IMR-90 (cell line): Measurements from ENCODE around the gene CALCOCO1. TPM values are rescaled to one million over a fixed set of nuclear protein-coding genes. Genes with fewer than 3 reads are reported as not detected.

Experiments used
- ATAC-seq: fragments of 200-7000 bp; cut with Tn5 transposase; 2 replicates; pipeline ENCODE4 v1.9.1; 2020; ENCODE audit warnings: low read depth, mild to moderate bottlenecking, moderate library complexity
- BruUV-seq: library from RNA; stranded (reverse); fragments of 400-500 nt; replicated peaks from 2 replicates; lab custom pipeline; 2021; lab: Mats Ljungman, UMichigan
- CTCF ChIA-PET: fragments of 300-600 bp; formaldehyde crosslinking; extraction: SDS; loops from one replicate; lab custom pipeline; 2021; ENCODE audit warnings: antibody characterized with exemption; lab: Yijun Ruan, JAX
- POLR2A ChIA-PET: fragments of 300-600 bp; sonication (Branson Sonifier 250); formaldehyde crosslinking; loops from one replicate; lab custom pipeline; 2022; ENCODE audit warnings: antibody characterized with exemption; ENCODE audit not compliant: unreplicated experiment; lab: Charles Lee
- DNase-seq: peaks from one replicate; pipeline ENCODE4 v3.0.0; 2013
- H2AFZ ChIP-seq: replicated peaks from 2 replicates; pipeline ENCODE3; 2013; ENCODE audit warnings: low read length, mild to moderate bottlenecking; ENCODE audit not compliant: poor library complexity
- H2AK5ac ChIP-seq: 2 replicates; pipeline ENCODE4 v1.6.1; 2013; ENCODE audit warnings: low read depth, low read length, inconsistent platforms
- H2AK9ac ChIP-seq: replicated peaks from 2 replicates; pipeline ENCODE3; 2013; ENCODE audit warnings: mild to moderate bottlenecking, low read depth, low read length, moderate library complexity; ENCODE audit not compliant: poor library complexity
- H2BK120ac ChIP-seq: 2 replicates; pipeline ENCODE4 v1.6.1; 2013; ENCODE audit warnings: low read depth, low read length, inconsistent platforms
- H2BK15ac ChIP-seq: 3 replicates; pipeline ENCODE4 v1.6.1; 2013; ENCODE audit warnings: low read depth, low read length, inconsistent platforms
- H2BK20ac ChIP-seq: 2 replicates; pipeline ENCODE4 v1.6.1; 2013; ENCODE audit warnings: low read depth, mild to moderate bottlenecking, inconsistent platforms, low read length, moderate library complexity
- H2BK5ac ChIP-seq: 2 replicates; pipeline ENCODE4 v1.6.1; 2013; ENCODE audit warnings: mild to moderate bottlenecking, low read depth, low read length, inconsistent platforms; ENCODE audit not compliant: poor library complexity, severe bottlenecking
- H3K14ac ChIP-seq: replicated peaks from 2 replicates; pipeline ENCODE4 v1.6.1; 2013; ENCODE audit warnings: low read depth, low read length, inconsistent platforms
- H3K18ac ChIP-seq: 2 replicates; pipeline ENCODE4 v1.6.1; 2013; ENCODE audit warnings: low read depth, low read length, control low read depth
- H3K23ac ChIP-seq: 2 replicates; pipeline ENCODE4 v1.6.1; 2013; ENCODE audit warnings: low read depth, low read length, inconsistent platforms
- H3K27ac ChIP-seq: 2 replicates; pipeline ENCODE4 v1.5.1; 2013; ENCODE audit warnings: mild to moderate bottlenecking, control low read depth, low read length; ENCODE audit not compliant: insufficient read depth
- H3K27me3 ChIP-seq: 2 replicates; pipeline ENCODE4 v1.6.1; 2013; ENCODE audit warnings: low read length; ENCODE audit not compliant: control insufficient read depth, insufficient read depth
- H3K36me3 ChIP-seq: 2 replicates; pipeline ENCODE4 v1.6.1; 2013; ENCODE audit warnings: low read length, mixed read lengths; ENCODE audit not compliant: control insufficient read depth, insufficient read depth
- H3K4ac ChIP-seq: 2 replicates; pipeline ENCODE4 v1.6.1; 2013; ENCODE audit warnings: low read depth, low read length, inconsistent platforms
- H3K4me1 ChIP-seq: 2 replicates; pipeline ENCODE4 v1.6.1; 2013; ENCODE audit warnings: low read length, mixed read lengths; ENCODE audit not compliant: control insufficient read depth, insufficient read depth
- H3K4me2 ChIP-seq: 2 replicates; pipeline ENCODE4 v1.6.1; 2013; ENCODE audit warnings: low read depth, mild to moderate bottlenecking, control low read depth, low read length, moderate library complexity
- H3K4me3 ChIP-seq: 2 replicates; pipeline ENCODE4 v1.5.1; 2013; ENCODE audit warnings: low read depth, mild to moderate bottlenecking, control low read depth, low read length, moderate library complexity; ENCODE audit not compliant: insufficient read depth
- H3K56ac ChIP-seq: 2 replicates; pipeline ENCODE4 v1.6.1; 2013; ENCODE audit warnings: low read length, inconsistent platforms; ENCODE audit not compliant: insufficient read depth; ENCODE audit errors: extremely low read depth
- H3K79me1 ChIP-seq, 2 experiments: 2 replicates each; pipeline ENCODE4 v1.6.1; 2013; ENCODE audit warnings: low read length in 2 of 2, inconsistent platforms in 1 of 2, low read depth in 1 of 2
- H3K9ac ChIP-seq: 2 replicates; pipeline ENCODE4 v1.6.1; 2013; ENCODE audit warnings: low read depth, low read length, control low read depth
- H3K9me1 ChIP-seq: 2 replicates; pipeline ENCODE4 v1.6.1; 2013; ENCODE audit warnings: low read length, inconsistent platforms; ENCODE audit not compliant: insufficient read depth
- H3K9me3 ChIP-seq: 2 replicates; pipeline ENCODE4 v1.6.1; 2013; ENCODE audit warnings: low read length; ENCODE audit not compliant: control insufficient read depth, insufficient read depth
- H4K20me1 ChIP-seq: 2 replicates; pipeline ENCODE4 v1.6.1; 2013; ENCODE audit warnings: low read length, inconsistent platforms; ENCODE audit not compliant: insufficient read depth
- H4K5ac ChIP-seq: 2 replicates; pipeline ENCODE4 v1.6.1; 2013; ENCODE audit warnings: mild to moderate bottlenecking, low read depth, low read length, control low read depth
- H4K8ac ChIP-seq, 2 experiments: 2 replicates each; pipeline ENCODE4 v1.6.1; 2013; ENCODE audit warnings: low read depth in 2 of 2, low read length in 2 of 2, control low read depth in 1 of 2, inconsistent platforms in 1 of 2
- H4K91ac ChIP-seq: 2 replicates; pipeline ENCODE4 v1.6.1; 2013; ENCODE audit warnings: low read depth, low read length, inconsistent platforms; ENCODE audit not compliant: insufficient read depth
- MAFK ChIP-seq: IDR thresholded peaks from 2 replicates; pipeline ENCODE4 v1.6.1; 2012; ENCODE audit warnings: low read depth, low read length, improper control_type of control experiment
- POLR2A ChIP-seq: IDR thresholded peaks from 2 replicates; pipeline ENCODE4 v1.6.1; 2012; ENCODE audit warnings: mild to moderate bottlenecking, low read depth, low read length
- RCOR1 ChIP-seq: IDR thresholded peaks from 2 replicates; pipeline ENCODE4 v1.6.1; 2012; ENCODE audit warnings: mild to moderate bottlenecking, low read length, improper control_type of control experiment; ENCODE audit not compliant: insufficient replicate concordance
- WGBS, 2 experiments: methylation state at CpG; one replicate each; pipeline versions ENCODE4 v1.1.5 to v1.1.7; 2013; ENCODE audit warnings: missing lambda C conversion rate in 2 of 2; ENCODE audit not compliant: insufficient read length in 1 of 2; ENCODE audit errors: extremely low coverage in 2 of 2; 5-methylcytosine and 5-hydroxymethylcytosine counted together
- dilution Hi-C: fragments of 300-500 bp; cut with HindIII; formaldehyde crosslinking; loops from one replicate; pipeline ENCODE4 v1.14.3; 2018; ENCODE audit warnings: low sequenced_read_pairs; ENCODE audit not compliant: unreplicated experiment
- in situ Hi-C: fragments of 300-500 bp; cut with MboI; formaldehyde crosslinking; loops from 3 replicates; pipeline ENCODE4 v1.14.3; 2019; ENCODE audit warnings: low sequenced_read_pairs, inconsistent platforms, mixed read lengths
- intact Hi-C: fragments of 100-400 bp; cut with micrococcal nuclease; formaldehyde crosslinking; loops from 2 replicates; pipeline ENCODE4 v1.10.0; 2022
- polyA plus RNA-seq, 3 experiments: library from polyadenylated mRNA; depleted of rRNA; stranded (reverse); fragments of >200 nt; gene quantifications; 2 replicates each; pipeline ENCODE4 v1.2.3, GENCODE V29; 2012; ENCODE audit warnings: low replicate concordance in 1 of 3
- total RNA-seq: library from RNA; depleted of rRNA; stranded (reverse); fragments of >200 nt; gene quantifications from 2 replicates; pipeline ENCODE4 v1.2.3, GENCODE V29; 2012
- TF ChIP-seq, protein P1 (sequence below): fragments of 150-350 bp; IDR thresholded peaks from 2 replicates; pipeline ENCODE4 v1.6.1; 2017; ENCODE audit warnings: mild to moderate bottlenecking, antibody characterized with exemption, low read length, low read depth
- TF ChIP-seq, protein P2 (sequence below): conservative IDR thresholded peaks from 2 replicates; pipeline ENCODE4 v1.5.1; 2012; ENCODE audit warnings: mild to moderate bottlenecking, low read depth, low read length, improper control_type of control experiment

CALCOCO1 gene
- total and polyA plus RNA-seq, 2 of the 4 experiments (the other 2 are of a cell fraction) = 156 to 169 TPM

DNA sequence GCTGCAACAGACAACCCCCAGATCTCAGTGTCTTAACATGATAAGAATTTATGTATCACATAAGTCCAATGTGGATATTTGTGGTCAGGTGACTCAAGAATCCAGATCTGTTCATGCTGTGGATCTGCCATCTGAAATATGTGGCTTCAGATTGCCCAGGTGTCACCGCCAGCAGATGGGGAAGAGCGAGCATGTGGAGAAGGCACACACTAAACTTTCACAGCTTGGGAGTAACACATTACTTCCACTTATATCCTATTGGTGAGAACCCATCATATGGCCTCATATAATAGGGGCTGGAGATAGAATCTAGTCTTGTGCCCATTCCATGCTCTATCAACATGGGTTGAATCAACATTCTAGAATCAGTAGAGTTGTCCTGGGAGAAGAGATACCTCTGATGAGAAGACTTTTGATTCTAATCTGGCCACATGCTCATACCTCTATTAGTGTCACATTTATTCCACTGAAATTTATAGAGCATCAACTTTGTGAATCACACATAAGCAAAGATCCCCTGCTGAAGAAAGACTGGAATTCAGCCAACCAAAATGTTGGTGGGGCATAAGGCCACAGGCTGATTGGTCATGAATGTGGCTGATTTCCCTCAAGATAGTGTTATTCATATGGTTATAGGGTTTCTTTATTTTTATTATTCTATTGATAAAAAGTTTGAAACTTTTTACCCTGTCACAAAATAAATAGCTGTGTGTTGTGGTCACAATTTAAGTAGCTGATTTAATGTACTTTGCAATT is 6.0 kb upstream of the CALCOCO1 start:
- Histone ChIP-seq H2BK20ac (no peak overlapping the region), H3K18ac (no peak overlapping the region), H3K27ac (no peak overlapping the region), H4K8ac (no peak overlapping the region), H3K4me2 (no peak overlapping the region), H2BK5ac (no peak overlapping the region), H3K9me3 (no peaks in the 10 kb centered on the region), H3K4me1 (no peaks in the 10 kb centered on the region), H3K36me3 (no peaks in the 10 kb centered on the region), H2BK15ac (no peak overlapping the region), H4K91ac (no peak overlapping the region), H3K4ac (no peak overlapping the region), H2AK5ac (no peak overlapping the region), H3K23ac (no peak overlapping the region), H4K20me1 (no peaks in the 10 kb centered on the region), H2AFZ (no peak overlapping the region), H3K79me1 (no peaks in the 10 kb centered on the region), H4K5ac (no peak overlapping the region), H3K9ac (no peak overlapping the region), H3K14ac (no peak overlapping the region), H2AK9ac (no peak overlapping the region), H2BK120ac (no peak overlapping the region), H3K9me1 (no peaks in the 10 kb centered on the region), H3K4me3 (no peak overlapping the region), H3K56ac (no peak overlapping the region), H3K27me3 (peaks cover 46% of the 10 kb centered on the region)
- in situ Hi-C loops (no loop called here), intact Hi-C loops (no loop called here), dilution Hi-C loops (no loop called here)
- no CpG with 5 or more reads among the region's 2 CpGs for WGBS, 2 experiments
- ATAC-seq (no peak), DNase-seq (peak; percentile 69)
- CTCF ChIA-PET = interaction anchor here (0.6 to 1.8 kb wide), 3 partner anchors 10 to 31 kb away, joined by 3 to 9 read pairs (median 7); no protein-coding TSS in a partner anchor
- TF ChIP-seq, protein P1, sequence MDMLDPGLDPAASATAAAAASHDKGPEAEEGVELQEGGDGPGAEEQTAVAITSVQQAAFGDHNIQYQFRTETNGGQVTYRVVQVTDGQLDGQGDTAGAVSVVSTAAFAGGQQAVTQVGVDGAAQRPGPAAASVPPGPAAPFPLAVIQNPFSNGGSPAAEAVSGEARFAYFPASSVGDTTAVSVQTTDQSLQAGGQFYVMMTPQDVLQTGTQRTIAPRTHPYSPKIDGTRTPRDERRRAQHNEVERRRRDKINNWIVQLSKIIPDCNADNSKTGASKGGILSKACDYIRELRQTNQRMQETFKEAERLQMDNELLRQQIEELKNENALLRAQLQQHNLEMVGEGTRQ = peak; percentile 35; the same call in 1 of the 2 replicates
- TF ChIP-seq POLR2A (no peak), RCOR1 (no peak), MAFK (no peak)
- TF ChIP-seq, protein P2, sequence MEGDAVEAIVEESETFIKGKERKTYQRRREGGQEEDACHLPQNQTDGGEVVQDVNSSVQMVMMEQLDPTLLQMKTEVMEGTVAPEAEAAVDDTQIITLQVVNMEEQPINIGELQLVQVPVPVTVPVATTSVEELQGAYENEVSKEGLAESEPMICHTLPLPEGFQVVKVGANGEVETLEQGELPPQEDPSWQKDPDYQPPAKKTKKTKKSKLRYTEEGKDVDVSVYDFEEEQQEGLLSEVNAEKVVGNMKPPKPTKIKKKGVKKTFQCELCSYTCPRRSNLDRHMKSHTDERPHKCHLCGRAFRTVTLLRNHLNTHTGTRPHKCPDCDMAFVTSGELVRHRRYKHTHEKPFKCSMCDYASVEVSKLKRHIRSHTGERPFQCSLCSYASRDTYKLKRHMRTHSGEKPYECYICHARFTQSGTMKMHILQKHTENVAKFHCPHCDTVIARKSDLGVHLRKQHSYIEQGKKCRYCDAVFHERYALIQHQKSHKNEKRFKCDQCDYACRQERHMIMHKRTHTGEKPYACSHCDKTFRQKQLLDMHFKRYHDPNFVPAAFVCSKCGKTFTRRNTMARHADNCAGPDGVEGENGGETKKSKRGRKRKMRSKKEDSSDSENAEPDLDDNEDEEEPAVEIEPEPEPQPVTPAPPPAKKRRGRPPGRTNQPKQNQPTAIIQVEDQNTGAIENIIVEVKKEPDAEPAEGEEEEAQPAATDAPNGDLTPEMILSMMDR = no peak
- POLR2A ChIA-PET = interaction anchor here (0.6 kb wide), 1 partner anchor 36 kb away, joined by 3 read pairs; no protein-coding TSS in a partner anchor
- no TSS peak for BruUV-seq
